HepG2 (cell line): Measurements from ENCODE around the gene TBC1D4. TPM values are rescaled to one million over a fixed set of nuclear protein-coding genes. Genes with fewer than 3 reads are reported as not detected.

Experiments used
- FOXA3 ChIP-seq: IDR thresholded peaks from 2 replicates; pipeline ENCODE4 v1.6.1; 2016; ENCODE audit warnings: missing genetic modification reagents, missing compliant biosample characterization
- NCOA2 ChIP-seq: sonication (generic); formaldehyde crosslinking; IDR thresholded peaks from 2 replicates; pipeline ENCODE4 v1.8.0; 2022; ENCODE audit warnings: inconsistent platforms
- NR2F2 ChIP-seq: IDR thresholded peaks from 2 replicates; pipeline ENCODE4 v1.6.1; 2012; ENCODE audit warnings: low read depth, inconsistent platforms, borderline replicate concordance
- RARA ChIP-seq: IDR thresholded peaks from 2 replicates; pipeline ENCODE4 v1.6.1; 2016; ENCODE audit warnings: missing genetic modification reagents, missing compliant biosample characterization
- RXRB ChIP-seq: IDR thresholded peaks from 2 replicates; pipeline ENCODE4 v1.6.1; 2016; ENCODE audit warnings: borderline replicate concordance, missing genetic modification reagents, missing compliant biosample characterization
- SMAD3 ChIP-seq: sonication (generic); formaldehyde crosslinking; IDR thresholded peaks from 2 replicates; pipeline ENCODE4 v1.4.0; 2020; ENCODE audit warnings: missing genetic modification reagents
- ZNF614 ChIP-seq: IDR thresholded peaks from 2 replicates; pipeline ENCODE4 v1.6.1; 2018; ENCODE audit warnings: missing biosample characterization, missing genetic modification reagents, inconsistent platforms, borderline replicate concordance
- polyA plus RNA-seq, 8 experiments: library from polyadenylated mRNA; depleted of rRNA in 3 of 8; stranded (reverse) in 7 of 8; unstranded in 1 of 8; fragments of >200 nt; fragmentation: Illumina TruSeq in 4 of 8; extraction: Trizol in 4 of 8; gene quantifications; 2 replicates each; pipeline versions ENCODE4 v1.2.1 to v1.2.3, GENCODE V29; 2011 to 2016; ENCODE audit warnings: low read depth in 4 of 8, missing spikeins in 1 of 8, mixed read lengths in 1 of 8; ENCODE audit not compliant: insufficient read depth in 1 of 8
- total RNA-seq, 5 experiments: library from RNA; depleted of rRNA; stranded (reverse); fragments of >200 nt; fragmentation: Illumina TruSeq; extraction: Trizol; gene quantifications; 2 replicates each; pipeline ENCODE4 v1.2.3, GENCODE V29; 2016; ENCODE audit warnings: low read depth in 1 of 5
- TF ChIP-seq, protein P1 (sequence below): IDR thresholded peaks from 2 replicates; pipeline ENCODE4 v1.6.1; 2018; ENCODE audit warnings: missing genetic modification reagents
- TF ChIP-seq, protein P2 (sequence below): sonication (generic); formaldehyde crosslinking; IDR thresholded peaks from 2 replicates; pipeline ENCODE4 v1.4.0; 2020; ENCODE audit warnings: missing genetic modification reagents
- TF ChIP-seq, protein P3 (sequence below): sonication (generic); formaldehyde crosslinking; IDR thresholded peaks from 2 replicates; pipeline ENCODE4 v1.4.0; 2020; ENCODE audit warnings: missing genetic modification reagents
- TF ChIP-seq, protein P4 (sequence below): sonication (generic); formaldehyde crosslinking; IDR thresholded peaks from 2 replicates; pipeline ENCODE4 v1.8.1; 2022; ENCODE audit warnings: low read depth, mild to moderate bottlenecking, missing genetic modification reagents
- TF ChIP-seq, protein P5 (sequence below): sonication (generic); formaldehyde crosslinking; IDR thresholded peaks from 2 replicates; pipeline ENCODE4 v1.5.1; 2020; ENCODE audit warnings: mild to moderate bottlenecking, missing genetic modification reagents, moderate library complexity
- TF ChIP-seq, protein P6 (sequence below): IDR thresholded peaks from 2 replicates; pipeline ENCODE4 v1.6.1; 2016; ENCODE audit warnings: low read depth
- TF ChIP-seq, protein P7 (sequence below): sonication (generic); formaldehyde crosslinking; IDR thresholded peaks from 2 replicates; pipeline ENCODE4 v1.4.0; 2020; ENCODE audit warnings: missing genetic modification reagents, mild to moderate bottlenecking, borderline replicate concordance

TBC1D4 gene
- total and polyA plus RNA-seq, 2 of the 13 experiments (the other 11 are each of a cell fraction or from before 2014, with no cell fraction given) = 35.9 to 64.4 TPM

DNA sequence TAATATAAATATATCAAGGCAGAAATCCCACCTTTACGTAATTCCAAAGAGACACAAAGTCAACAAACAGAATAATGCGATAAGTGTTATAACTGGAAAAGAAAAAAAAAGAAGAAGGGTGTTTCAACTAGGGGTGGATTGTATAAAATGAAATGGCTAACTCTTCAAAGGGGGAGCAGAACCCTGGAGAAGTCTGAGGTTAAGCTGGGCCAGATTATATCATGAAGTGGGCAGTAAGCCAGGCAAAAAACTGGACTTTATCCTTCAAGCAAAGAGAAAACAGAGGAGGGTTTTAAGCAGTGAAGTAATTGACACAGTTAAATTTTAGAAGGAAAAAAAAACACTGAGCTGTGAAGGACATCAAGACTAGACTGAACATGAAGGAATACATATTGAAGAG lies 41.9 kb downstream of the TBC1D4 start (continued):
- TF ChIP-seq, protein P1, sequence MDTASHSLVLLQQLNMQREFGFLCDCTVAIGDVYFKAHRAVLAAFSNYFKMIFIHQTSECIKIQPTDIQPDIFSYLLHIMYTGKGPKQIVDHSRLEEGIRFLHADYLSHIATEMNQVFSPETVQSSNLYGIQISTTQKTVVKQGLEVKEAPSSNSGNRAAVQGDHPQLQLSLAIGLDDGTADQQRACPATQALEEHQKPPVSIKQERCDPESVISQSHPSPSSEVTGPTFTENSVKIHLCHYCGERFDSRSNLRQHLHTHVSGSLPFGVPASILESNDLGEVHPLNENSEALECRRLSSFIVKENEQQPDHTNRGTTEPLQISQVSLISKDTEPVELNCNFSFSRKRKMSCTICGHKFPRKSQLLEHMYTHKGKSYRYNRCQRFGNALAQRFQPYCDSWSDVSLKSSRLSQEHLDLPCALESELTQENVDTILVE = no peak
- TF ChIP-seq, protein P2, sequence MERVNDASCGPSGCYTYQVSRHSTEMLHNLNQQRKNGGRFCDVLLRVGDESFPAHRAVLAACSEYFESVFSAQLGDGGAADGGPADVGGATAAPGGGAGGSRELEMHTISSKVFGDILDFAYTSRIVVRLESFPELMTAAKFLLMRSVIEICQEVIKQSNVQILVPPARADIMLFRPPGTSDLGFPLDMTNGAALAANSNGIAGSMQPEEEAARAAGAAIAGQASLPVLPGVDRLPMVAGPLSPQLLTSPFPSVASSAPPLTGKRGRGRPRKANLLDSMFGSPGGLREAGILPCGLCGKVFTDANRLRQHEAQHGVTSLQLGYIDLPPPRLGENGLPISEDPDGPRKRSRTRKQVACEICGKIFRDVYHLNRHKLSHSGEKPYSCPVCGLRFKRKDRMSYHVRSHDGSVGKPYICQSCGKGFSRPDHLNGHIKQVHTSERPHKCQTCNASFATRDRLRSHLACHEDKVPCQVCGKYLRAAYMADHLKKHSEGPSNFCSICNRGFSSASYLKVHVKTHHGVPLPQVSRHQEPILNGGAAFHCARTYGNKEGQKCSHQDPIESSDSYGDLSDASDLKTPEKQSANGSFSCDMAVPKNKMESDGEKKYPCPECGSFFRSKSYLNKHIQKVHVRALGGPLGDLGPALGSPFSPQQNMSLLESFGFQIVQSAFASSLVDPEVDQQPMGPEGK (CRISPR knock-in tag) = peak; percentile 36; the same call in 1 of the 2 replicates
- TF ChIP-seq NCOA2 (CRISPR knock-in tag) (peak; percentile 73), SMAD3 (CRISPR knock-in tag) (no peak), NR2F2 (peak; percentile 57; the same call in 1 of the 2 replicates), RARA (CRISPR knock-in tag) (peak; percentile 87), RXRB (CRISPR knock-in tag) (peak; percentile 86), FOXA3 (CRISPR knock-in tag) (peak; percentile 23; the same call in 1 of the 2 replicates), ZNF614 (CRISPR knock-in tag) (0 out of 2 replicates have a peak, but pooled peaks have one; percentile 25)
- TF ChIP-seq, protein P3, sequence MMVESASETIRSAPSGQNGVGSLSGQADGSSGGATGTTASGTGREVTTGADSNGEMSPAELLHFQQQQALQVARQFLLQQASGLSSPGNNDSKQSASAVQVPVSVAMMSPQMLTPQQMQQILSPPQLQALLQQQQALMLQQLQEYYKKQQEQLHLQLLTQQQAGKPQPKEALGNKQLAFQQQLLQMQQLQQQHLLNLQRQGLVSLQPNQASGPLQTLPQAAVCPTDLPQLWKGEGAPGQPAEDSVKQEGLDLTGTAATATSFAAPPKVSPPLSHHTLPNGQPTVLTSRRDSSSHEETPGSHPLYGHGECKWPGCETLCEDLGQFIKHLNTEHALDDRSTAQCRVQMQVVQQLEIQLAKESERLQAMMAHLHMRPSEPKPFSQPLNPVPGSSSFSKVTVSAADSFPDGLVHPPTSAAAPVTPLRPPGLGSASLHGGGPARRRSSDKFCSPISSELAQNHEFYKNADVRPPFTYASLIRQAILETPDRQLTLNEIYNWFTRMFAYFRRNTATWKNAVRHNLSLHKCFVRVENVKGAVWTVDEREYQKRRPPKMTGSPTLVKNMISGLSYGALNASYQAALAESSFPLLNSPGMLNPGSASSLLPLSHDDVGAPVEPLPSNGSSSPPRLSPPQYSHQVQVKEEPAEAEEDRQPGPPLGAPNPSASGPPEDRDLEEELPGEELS = no peak
- TF ChIP-seq, protein P4, sequence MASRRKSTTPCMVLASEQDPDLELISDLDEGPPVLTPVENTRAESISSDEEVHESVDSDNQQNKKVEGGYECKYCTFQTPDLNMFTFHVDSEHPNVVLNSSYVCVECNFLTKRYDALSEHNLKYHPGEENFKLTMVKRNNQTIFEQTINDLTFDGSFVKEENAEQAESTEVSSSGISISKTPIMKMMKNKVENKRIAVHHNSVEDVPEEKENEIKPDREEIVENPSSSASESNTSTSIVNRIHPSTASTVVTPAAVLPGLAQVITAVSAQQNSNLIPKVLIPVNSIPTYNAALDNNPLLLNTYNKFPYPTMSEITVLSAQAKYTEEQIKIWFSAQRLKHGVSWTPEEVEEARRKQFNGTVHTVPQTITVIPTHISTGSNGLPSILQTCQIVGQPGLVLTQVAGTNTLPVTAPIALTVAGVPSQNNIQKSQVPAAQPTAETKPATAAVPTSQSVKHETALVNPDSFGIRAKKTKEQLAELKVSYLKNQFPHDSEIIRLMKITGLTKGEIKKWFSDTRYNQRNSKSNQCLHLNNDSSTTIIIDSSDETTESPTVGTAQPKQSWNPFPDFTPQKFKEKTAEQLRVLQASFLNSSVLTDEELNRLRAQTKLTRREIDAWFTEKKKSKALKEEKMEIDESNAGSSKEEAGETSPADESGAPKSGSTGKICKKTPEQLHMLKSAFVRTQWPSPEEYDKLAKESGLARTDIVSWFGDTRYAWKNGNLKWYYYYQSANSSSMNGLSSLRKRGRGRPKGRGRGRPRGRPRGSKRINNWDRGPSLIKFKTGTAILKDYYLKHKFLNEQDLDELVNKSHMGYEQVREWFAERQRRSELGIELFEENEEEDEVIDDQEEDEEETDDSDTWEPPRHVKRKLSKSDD (CRISPR knock-in tag) = no peak
- TF ChIP-seq, protein P5, sequence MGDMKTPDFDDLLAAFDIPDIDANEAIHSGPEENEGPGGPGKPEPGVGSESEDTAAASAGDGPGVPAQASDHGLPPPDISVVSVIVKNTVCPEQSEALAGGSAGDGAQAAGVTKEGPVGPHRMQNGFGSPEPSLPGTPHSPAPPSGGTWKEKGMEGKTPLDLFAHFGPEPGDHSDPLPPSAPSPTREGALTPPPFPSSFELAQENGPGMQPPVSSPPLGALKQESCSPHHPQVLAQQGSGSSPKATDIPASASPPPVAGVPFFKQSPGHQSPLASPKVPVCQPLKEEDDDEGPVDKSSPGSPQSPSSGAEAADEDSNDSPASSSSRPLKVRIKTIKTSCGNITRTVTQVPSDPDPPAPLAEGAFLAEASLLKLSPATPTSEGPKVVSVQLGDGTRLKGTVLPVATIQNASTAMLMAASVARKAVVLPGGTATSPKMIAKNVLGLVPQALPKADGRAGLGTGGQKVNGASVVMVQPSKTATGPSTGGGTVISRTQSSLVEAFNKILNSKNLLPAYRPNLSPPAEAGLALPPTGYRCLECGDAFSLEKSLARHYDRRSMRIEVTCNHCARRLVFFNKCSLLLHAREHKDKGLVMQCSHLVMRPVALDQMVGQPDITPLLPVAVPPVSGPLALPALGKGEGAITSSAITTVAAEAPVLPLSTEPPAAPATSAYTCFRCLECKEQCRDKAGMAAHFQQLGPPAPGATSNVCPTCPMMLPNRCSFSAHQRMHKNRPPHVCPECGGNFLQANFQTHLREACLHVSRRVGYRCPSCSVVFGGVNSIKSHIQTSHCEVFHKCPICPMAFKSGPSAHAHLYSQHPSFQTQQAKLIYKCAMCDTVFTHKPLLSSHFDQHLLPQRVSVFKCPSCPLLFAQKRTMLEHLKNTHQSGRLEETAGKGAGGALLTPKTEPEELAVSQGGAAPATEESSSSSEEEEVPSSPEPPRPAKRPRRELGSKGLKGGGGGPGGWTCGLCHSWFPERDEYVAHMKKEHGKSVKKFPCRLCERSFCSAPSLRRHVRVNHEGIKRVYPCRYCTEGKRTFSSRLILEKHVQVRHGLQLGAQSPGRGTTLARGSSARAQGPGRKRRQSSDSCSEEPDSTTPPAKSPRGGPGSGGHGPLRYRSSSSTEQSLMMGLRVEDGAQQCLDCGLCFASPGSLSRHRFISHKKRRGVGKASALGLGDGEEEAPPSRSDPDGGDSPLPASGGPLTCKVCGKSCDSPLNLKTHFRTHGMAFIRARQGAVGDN (CRISPR knock-in tag) = no peak
- TF ChIP-seq, protein P6, sequence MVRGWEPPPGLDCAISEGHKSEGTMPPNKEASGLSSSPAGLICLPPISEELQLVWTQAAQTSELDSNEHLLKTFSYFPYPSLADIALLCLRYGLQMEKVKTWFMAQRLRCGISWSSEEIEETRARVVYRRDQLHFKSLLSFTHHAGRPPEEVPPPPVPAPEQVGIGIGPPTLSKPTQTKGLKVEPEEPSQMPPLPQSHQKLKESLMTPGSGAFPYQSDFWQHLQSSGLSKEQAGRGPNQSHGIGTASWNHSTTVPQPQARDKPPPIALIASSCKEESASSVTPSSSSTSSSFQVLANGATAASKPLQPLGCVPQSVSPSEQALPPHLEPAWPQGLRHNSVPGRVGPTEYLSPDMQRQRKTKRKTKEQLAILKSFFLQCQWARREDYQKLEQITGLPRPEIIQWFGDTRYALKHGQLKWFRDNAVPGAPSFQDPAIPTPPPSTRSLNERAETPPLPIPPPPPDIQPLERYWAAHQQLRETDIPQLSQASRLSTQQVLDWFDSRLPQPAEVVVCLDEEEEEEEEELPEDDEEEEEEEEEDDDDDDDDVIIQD (CRISPR knock-in tag) = peak; percentile 62; the same call in 1 of the 2 replicates
- TF ChIP-seq, protein P7, sequence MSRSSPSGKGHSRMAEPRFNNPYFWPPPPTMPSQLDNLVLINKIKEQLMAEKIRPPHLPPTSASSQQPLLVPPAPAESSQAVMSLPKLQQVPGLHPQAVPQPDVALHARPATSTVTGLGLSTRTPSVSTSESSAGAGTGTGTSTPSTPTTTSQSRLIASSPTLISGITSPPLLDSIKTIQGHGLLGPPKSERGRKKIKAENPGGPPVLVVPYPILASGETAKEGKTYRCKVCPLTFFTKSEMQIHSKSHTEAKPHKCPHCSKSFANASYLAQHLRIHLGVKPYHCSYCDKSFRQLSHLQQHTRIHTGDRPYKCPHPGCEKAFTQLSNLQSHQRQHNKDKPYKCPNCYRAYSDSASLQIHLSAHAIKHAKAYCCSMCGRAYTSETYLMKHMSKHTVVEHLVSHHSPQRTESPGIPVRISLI (CRISPR knock-in tag) = peak; percentile 92
